ENCODE results near the gene COL4A2.

COL4A2 gene

DNA sequence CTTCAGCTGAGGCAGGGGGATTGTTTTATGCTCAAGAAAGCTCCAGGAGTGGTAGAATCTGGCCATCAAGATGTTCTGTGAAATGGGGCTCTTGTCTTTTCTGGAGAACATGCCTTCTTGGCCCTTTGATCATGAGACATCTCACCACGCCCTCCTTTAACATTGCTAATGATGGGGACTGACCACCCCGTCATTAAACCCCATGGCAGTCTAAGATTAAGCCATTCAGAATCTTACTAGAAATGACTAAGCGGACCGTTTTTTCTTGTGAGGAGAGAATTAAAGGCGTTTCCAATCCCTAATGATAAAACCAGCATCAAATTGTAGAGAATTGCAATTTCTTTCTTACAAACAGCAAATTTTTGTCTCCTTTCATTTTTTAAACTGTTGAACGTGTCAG, 89.4 kb downstream of the COL4A2 start:
- Histone ChIP-seq H3K4me3 (ENCODE audit: low read length, poor library complexity, severe bottlenecking) (no peak overlapping the region), H3K4me2 (ENCODE audit: low read depth, low read length, poor library complexity, severe bottlenecking) (no peak overlapping the region), H4K20me1 (ENCODE audit: insufficient read depth, low read length, poor library complexity, severe bottlenecking) (no peaks in the 10 kb centered on the region), H3K36me3 (ENCODE audit: insufficient read depth, low read length) (no peaks in the 10 kb centered on the region), H2AFZ (ENCODE audit: low read length) (no peak overlapping the region), H3K4me1 (ENCODE audit: insufficient read depth, low read length, poor library complexity, severe bottlenecking) (no peaks in the 10 kb centered on the region), H3K9ac (ENCODE audit: low read depth, low read length, poor library complexity, severe bottlenecking) (no peak overlapping the region), H3F3A (ENCODE audit: low read depth) (no peaks in the 10 kb centered on the region), H3K9me2 (replicated peaks; ENCODE audit: low read depth, low read length) (no peaks in the 10 kb centered on the region), H3K79me2 (ENCODE audit: insufficient read depth, low read length) (no peaks in the 10 kb centered on the region), H3K9me3 (ENCODE audit: insufficient read depth, low read depth, low read length) (no peaks in the 10 kb centered on the region), H3K27me3 (ENCODE audit: insufficient read depth, low read length, poor library complexity, severe bottlenecking) (no peaks in the 10 kb centered on the region)
- no peak for TF ChIP-seq EZH2phosphoT487 (IDR thresholded peaks at IDR 0.05; ENCODE audit: borderline replicate concordance)
- TF ChIP-seq, protein P1, sequence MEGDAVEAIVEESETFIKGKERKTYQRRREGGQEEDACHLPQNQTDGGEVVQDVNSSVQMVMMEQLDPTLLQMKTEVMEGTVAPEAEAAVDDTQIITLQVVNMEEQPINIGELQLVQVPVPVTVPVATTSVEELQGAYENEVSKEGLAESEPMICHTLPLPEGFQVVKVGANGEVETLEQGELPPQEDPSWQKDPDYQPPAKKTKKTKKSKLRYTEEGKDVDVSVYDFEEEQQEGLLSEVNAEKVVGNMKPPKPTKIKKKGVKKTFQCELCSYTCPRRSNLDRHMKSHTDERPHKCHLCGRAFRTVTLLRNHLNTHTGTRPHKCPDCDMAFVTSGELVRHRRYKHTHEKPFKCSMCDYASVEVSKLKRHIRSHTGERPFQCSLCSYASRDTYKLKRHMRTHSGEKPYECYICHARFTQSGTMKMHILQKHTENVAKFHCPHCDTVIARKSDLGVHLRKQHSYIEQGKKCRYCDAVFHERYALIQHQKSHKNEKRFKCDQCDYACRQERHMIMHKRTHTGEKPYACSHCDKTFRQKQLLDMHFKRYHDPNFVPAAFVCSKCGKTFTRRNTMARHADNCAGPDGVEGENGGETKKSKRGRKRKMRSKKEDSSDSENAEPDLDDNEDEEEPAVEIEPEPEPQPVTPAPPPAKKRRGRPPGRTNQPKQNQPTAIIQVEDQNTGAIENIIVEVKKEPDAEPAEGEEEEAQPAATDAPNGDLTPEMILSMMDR (conservative IDR thresholded peaks at IDR 0.05; ENCODE audit: low read length), result no peak

DNA sequence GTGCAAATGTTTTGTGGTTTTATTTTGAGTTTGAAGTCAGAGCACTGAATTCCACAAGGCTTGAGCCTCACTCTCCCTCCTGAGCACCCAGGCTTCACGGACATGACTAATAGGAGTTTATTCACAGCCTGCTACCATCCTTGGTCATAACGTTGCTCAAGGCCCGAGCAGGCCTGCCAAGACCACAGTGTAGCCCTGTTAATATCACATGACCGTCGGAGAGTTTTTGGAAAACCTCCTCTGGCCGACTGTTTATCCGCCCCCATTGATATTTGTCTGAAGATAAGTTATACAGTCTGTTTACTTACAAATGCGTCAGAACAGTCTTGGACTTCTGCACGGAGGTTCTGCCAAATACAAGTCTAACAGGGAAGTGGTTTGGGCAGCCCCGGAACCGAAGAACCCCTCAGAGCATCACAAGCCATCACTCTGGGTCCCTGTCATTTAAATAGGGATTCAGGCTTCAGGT, 89.9 kb downstream of the COL4A2 start:
- H3K27me3 ChIP-seq (ENCODE audit: insufficient read depth, low read length, poor library complexity, severe bottlenecking), result no peaks in the 10 kb centered on the region
- H2AFZ ChIP-seq (ENCODE audit: low read length), result no peak overlapping the region

DNA sequence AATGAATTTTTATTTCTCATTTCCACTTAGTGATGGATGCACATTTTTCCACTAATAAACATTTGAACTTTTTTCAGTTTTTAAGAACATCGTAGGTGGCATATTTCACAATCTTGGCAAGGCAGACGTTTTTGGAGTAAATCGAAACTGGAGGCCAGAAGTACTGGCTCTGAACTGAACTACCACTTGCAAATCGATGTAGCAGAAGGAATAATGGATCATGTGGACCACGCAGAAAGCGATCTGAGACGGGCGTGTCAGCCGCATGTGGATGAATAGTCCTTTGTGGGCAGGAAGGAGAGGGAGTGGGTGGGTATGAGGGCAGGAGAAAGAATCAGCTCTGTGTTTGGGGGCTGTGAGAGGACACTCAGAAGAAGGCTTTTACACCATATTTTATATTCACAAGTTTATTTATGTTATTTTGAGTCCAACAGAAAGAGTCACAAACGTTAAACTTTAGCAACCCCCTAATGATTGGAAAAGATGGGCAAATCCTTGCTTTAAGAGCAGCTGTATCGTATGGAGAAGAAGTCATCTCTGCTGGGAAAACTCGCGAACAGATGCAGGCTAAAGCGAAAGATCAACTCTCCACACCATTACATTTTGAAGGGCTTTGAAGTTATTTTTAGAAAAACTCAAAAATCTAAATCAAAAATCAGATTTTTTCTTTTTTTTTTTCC, 90.5 kb downstream of the COL4A2 start:
- H3K27me3 ChIP-seq (ENCODE audit: insufficient read depth, low read length, poor library complexity, severe bottlenecking), result no peaks in the 10 kb centered on the region
- no peak overlapping the region for H2AFZ ChIP-seq (ENCODE audit: low read length)
- no peaks in the 10 kb centered on the region for H3K36me3 ChIP-seq (ENCODE audit: insufficient read depth, low read length)
- no peaks in the 10 kb centered on the region for H3F3A ChIP-seq (ENCODE audit: low read depth)
- H3K4me3 ChIP-seq (ENCODE audit: low read length, poor library complexity, severe bottlenecking), result no peak overlapping the region
- H3K9me2 ChIP-seq (replicated peaks; ENCODE audit: low read depth, low read length), result no peaks in the 10 kb centered on the region
- TF ChIP-seq EZH2phosphoT487 (IDR thresholded peaks at IDR 0.05; ENCODE audit: borderline replicate concordance), result no peak
- TF ChIP-seq, protein P1 (conservative IDR thresholded peaks at IDR 0.05; ENCODE audit: low read length), result no peak
- H3K9me3 ChIP-seq (ENCODE audit: insufficient read depth, low read depth, low read length), result no peaks in the 10 kb centered on the region
- no peaks in the 10 kb centered on the region for H3K79me2 ChIP-seq (ENCODE audit: insufficient read depth, low read length)
- H3K9ac ChIP-seq (ENCODE audit: low read depth, low read length, poor library complexity, severe bottlenecking), result no peak overlapping the region
- no peaks in the 10 kb centered on the region for H4K20me1 ChIP-seq (ENCODE audit: insufficient read depth, low read length, poor library complexity, severe bottlenecking)
- no peaks in the 10 kb centered on the region for H3K4me1 ChIP-seq (ENCODE audit: insufficient read depth, low read length, poor library complexity, severe bottlenecking)
- H3K4me2 ChIP-seq (ENCODE audit: low read depth, low read length, poor library complexity, severe bottlenecking), result no peak overlapping the region

More for the DNA sequence above, 89.9 kb downstream of the COL4A2 start:
- Histone ChIP-seq H3K4me3 (ENCODE audit: low read length, poor library complexity, severe bottlenecking) (no peak overlapping the region), H3K4me1 (ENCODE audit: insufficient read depth, low read length, poor library complexity, severe bottlenecking) (no peaks in the 10 kb centered on the region), H3K4me2 (ENCODE audit: low read depth, low read length, poor library complexity, severe bottlenecking) (no peak overlapping the region), H3K36me3 (ENCODE audit: insufficient read depth, low read length) (no peaks in the 10 kb centered on the region), H3K9me2 (replicated peaks; ENCODE audit: low read depth, low read length) (no peaks in the 10 kb centered on the region), H3K9me3 (ENCODE audit: insufficient read depth, low read depth, low read length) (no peaks in the 10 kb centered on the region), H4K20me1 (ENCODE audit: insufficient read depth, low read length, poor library complexity, severe bottlenecking) (no peaks in the 10 kb centered on the region), H3F3A (ENCODE audit: low read depth) (no peaks in the 10 kb centered on the region), H3K79me2 (ENCODE audit: insufficient read depth, low read length) (no peaks in the 10 kb centered on the region), H3K9ac (ENCODE audit: low read depth, low read length, poor library complexity, severe bottlenecking) (no peak overlapping the region)
- TF ChIP-seq EZH2phosphoT487 (IDR thresholded peaks at IDR 0.05; ENCODE audit: borderline replicate concordance), result no peak
- TF ChIP-seq, protein P1 (conservative IDR thresholded peaks at IDR 0.05; ENCODE audit: low read length), result no peak
